Activated CD8-positive, alpha-beta memory T cell treated with anti-CD3 and anti-CD28 coated beads for 4 hours (primary cell): ENCODE results near the gene FHAD1.
"Not testable (repeated sequence)": the region's sequence is repeated elsewhere in the genome, so short reads cannot be mapped to it uniquely, and the experiment has no call there.

Source experiments
- DNase-seq, 2 donors: peaks; one replicate each; pipeline ENCODE4 v3.0.0-alpha.2; 2020; ENCODE audit warnings: low read depth in 2 of 2

The FHAD1 gene

DNA sequence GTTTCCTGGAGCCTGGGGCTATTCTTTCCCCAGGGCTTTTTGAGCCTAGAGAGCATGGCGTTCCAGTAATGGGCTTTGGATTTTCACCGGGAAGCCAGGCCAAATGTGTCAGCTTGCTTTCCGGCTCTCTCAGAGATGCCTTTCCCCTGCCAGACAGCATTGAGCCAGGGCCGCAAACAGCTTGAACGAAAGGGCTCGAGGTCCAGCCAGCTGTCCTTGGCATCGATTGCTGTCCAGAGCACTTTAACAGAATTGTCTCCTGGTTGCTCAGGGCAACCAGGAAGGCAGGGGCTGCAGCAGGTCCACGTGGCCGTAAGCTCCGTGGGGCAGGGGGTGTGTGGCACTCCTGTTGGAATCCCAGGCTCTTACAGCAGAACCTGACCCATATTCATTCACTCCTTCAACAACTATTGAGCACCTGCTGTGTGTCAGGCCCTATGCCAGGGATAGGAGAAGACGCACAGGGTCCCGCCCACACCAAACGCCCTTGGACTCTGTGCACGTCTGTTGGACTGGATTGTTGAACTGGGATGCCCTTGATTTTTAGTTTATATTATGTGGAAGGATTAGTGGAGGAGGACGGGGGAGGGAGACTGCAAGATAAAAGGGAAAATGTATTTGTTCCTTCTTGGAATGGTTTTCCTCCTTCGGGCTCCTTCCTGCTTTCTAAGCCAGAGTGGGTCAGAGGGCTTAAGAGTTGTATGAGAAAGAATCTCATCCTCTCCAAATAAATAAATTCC lies 123.9 kb downstream of the FHAD1 start:
- DNase-seq: no peak

- no peak for DNase-seq
Observed at GRCh38 chr1:15371610-15372545, 124.9 kb downstream of the FHAD1 start.

DNA sequence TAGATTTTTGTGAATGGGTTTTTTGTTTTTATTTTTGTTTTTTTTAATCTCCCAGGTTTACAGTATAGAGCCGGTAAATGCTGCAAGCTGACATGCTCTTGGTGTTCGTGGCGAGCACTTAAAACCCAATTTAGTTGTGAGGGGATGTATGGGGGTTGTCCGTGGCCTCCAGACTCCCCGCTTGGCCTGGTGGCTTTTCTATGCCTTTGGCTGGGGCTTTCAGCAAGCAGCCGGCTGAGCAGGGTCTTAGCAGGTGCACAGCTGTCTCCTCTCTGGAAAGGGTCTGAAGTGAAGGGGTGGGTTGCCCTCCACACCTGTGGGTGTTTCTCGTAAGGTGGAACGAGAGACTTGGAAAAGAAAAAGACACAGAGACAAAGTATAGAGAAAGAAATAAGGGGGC lies 131.7 kb downstream of the FHAD1 start:
- no peak for DNase-seq

GRCh38 chr1:15379151-15379550 lies 132.1 kb downstream of the FHAD1 start:
- not testable (repeated sequence) for DNase-seq

DNA sequence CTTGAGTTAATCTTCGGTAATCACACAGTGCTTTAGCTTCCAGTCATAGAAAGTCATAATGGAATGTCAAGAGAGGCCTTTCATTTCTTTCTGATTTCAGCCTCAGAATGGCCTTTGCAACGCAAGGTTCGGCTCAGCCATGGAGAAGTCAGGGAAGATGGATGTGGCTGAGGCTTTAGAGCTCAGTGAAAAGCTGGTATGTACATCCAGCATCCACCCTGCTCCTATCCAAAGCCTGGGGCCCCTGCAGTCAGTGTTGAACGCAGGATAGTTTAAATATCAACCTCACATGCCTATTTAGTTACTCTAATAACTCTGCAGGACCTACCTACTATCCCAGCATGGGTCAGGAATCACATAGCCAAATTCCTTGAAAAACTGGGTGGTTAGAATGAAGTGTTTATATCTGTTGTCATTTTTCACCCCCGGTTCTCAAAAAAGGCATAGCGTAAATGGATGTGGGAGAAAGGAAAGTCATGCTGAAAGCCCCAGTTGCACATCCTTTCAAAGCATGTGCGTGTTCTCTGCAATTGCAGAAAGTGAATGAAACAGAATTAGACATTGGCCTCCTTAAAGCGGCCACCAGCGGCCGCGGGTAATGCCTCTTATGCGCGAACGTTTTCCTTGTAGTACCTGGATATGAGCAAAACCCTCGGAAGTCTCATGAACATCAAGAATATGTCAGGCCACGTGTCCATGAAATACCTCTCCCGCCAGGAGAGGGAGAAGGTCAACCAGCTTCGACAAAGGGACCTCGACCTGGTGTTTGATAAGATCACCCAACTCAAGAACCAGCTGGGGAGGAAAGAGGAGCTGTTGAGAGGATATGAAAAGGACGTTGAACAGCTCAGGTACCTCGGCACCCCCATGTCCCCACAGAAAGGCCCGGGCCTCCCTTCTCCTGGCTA lies 133.8 kb downstream of the FHAD1 start:
- DNase-seq: no peak

GRCh38 chr1:15381805-15382204 lies 134.8 kb downstream of the FHAD1 start:
- DNase-seq: no peak

DNA sequence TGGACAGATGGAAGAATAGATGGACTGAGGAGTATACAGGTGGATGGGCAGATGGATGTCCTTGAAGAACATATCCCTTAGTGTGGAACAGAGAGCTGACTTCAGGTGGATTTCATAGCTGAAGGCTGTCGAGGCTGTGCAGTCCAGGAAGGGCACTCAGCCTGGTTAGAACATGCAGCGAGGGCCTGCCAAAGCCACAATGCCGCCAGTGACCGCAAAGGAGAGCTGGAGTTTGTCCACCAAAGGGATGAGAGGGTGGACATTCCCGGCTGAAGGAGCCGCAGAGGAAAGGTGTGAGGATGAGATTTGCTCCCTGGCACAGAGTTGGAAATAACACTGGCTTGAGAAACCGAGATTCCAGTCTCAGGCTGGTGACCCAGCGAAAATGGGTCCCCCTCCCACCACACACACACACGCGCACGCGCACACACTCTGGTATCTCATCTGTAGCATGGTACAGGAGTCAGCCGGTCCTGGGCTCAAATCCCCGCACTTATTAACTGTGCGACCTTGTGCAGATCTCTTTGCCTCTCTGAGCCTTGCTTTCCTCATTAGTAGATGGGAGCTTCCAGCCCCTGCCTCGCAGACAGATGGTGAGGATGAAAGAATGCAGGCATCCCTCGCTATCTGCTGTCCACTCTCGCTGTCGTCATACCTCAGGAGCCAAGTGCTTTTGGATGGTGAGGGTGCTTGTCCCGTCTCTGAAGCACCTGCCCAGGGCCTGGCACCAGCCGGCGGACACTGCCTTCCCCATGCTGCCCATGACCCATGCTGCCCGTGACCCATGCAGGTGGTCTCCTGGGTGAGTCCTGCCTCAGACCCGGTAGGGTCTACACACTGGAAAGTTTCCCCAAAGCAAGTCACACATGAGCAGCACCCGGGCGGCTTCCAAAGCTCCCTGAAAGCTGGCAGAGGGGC lies 135.8 kb downstream of the FHAD1 start:
- no peak for DNase-seq

GRCh38 chr1:15383810-15384209 lies 136.8 kb downstream of the FHAD1 start:
- DNase-seq: no peak

- DNase-seq: no peak
Observed at GRCh38 chr1:15384301-15384901, 137.4 kb downstream of the FHAD1 start.

DNA sequence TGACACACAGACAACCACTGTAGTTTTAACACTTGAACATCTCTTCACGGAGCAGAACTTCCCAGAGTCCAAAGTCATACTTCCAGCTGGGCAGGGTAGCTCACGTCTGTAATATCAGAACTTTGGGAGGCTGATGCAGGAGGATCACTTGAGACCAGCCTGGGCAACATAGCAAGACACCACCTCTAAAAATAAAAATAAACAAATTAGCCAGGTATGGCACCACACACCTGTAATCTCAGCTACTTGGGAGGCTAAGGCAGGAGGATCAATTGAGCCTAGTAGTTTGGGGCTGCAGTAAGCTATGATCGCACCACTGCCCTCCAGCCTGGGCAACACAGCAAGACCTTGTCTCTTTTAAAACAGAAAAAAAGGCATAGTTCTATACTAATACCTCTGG lies 138.4 kb downstream of the FHAD1 start:
- DNase-seq: no peak

GRCh38 chr1:15386164-15386749 lies 139.2 kb downstream of the FHAD1 start:
- DNase-seq: no peak

- no peak for DNase-seq
Observed at GRCh38 chr1:15388201-15388880, 141.3 kb downstream of the FHAD1 start.

- not testable (repeated sequence) for DNase-seq
Observed at GRCh38 chr1:15389828-15390227, 142.8 kb downstream of the FHAD1 start.

DNA sequence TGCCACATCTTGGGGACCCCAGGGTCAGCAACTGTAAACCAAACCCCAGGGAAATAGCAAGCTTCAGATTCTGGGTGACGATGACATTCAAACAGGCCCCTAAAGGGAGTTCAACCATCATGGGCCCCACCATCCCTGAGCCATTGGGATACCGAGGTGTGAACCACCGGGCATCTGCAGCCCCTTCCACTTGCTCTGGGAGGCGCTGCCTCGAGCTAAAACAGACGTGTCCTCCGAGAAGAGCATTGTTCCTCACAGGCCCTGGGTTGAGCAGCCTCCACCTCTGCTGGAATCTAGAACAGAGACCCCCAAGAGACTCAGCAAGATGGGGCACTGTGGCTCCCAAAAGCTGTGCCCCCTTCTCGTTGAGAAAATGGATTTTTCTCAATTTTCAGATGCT lies 143.6 kb downstream of the FHAD1 start:
- DNase-seq: no peak

- DNase-seq: no peak
Observed at GRCh38 chr1:15391366-15391765, 144.3 kb downstream of the FHAD1 start.

DNA sequence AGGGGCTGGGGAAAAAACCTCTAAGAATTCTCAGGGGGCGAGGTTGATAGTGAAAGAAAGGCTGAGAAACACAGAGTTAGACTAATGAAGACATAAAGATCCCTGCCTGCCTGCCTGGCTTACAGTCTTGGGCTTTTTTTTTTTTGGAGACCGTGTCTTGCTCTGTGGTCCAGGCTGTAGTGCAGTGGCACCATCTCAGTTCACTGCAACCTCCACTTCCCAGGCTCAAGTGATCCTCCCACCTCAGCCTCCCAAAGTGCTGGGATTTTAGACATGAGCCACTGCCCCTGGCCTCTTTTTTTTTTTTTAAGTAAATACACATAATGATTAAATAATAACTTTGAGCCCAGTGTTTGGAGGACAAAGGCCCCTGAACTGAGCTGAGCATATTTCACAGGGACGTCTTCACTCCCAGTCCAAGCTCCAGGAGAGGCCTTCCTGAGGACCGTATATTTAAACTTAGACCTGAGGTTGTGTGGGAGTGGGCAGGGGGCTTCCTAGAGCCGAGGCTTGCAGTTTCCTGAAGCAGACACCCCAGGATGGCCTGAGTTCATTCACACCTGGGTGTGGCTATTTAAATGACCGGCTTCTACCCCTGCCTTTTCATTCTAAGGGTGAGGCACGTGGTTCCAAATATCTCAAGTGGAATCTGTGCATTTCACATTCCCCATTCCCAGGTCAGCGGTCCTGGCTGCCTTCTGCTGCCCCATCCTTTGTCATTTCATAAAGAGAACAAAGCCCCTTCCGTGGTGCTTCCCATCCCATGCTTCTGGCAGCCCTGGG lies 146.6 kb downstream of the FHAD1 start:
- no peak for DNase-seq

GRCh38 chr1:15394258-15394690 lies 147.3 kb downstream of the FHAD1 start:
- DNase-seq: no peak

- DNase-seq: no peak
Observed at GRCh38 chr1:15397236-15397635, 150.2 kb downstream of the FHAD1 start.

DNA sequence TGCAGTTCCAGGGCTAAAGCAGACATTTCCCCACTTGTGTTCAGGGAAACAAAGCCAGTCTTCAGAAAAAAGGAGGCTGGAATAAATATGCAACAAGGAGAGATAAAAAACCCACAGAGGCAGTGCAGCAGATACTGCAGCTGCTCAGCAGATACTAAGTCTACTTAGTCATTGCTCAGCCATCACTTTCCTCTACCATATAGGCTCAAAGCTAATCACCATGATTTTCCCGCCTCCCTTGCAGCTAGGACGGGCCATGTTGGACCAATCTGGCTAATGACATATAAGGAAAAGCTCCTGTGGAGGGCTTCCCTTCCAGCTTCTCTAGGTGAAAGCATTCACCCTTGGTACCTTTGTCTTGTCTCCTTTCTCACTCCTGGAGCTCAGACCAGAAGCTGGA lies 152.7 kb downstream of the FHAD1 start:
- no peak for DNase-seq
